HPDE6-E6E7 (cell line): ENCODE measurements around the gene CCBE1.
A peak's percentile ranks its signal among the peaks of the same experiment; 100 is the strongest.
"Not testable (repeated sequence)": the region's sequence is repeated elsewhere in the genome, so short reads cannot be mapped to it uniquely, and the experiment has no call there.

Source experiments
- DNase-seq: peaks from one replicate; pipeline ENCODE4 v3.0.0; 2011; ENCODE audit warnings: missing footprints; ENCODE audit errors: extremely low spot score

The CCBE1 gene

GRCh38 chr18:59697236-59697932 lies at the start of gene CCBE1:
Gene CCBE1 (minus strand): TSS chr18:59697423.
- no peak for DNase-seq

GRCh38 chr18:59744271-59744721 lies 47.1 kb upstream of the CCBE1 start:
- peak; percentile 39 for DNase-seq

GRCh38 chr18:59743566-59743965 lies 46.3 kb upstream of the CCBE1 start:
- no peak for DNase-seq

GRCh38 chr18:59742325-59743111 lies 45.3 kb upstream of the CCBE1 start:
- DNase-seq: no peak

- DNase-seq: no peak
Measured at GRCh38 chr18:59740141-59740540, 42.9 kb upstream of the CCBE1 start.

GRCh38 chr18:59737776-59738300 lies 40.6 kb upstream of the CCBE1 start:
- no peak for DNase-seq

- DNase-seq: not testable (repeated sequence)
Measured at GRCh38 chr18:59737335-59737734, 40.1 kb upstream of the CCBE1 start.

- DNase-seq: no peak
Measured at GRCh38 chr18:59736061-59736460, 38.8 kb upstream of the CCBE1 start.

- no peak for DNase-seq
Measured at GRCh38 chr18:59735269-59735860, 38.1 kb upstream of the CCBE1 start.

- DNase-seq: no peak
Measured at GRCh38 chr18:59733421-59733820, 36.2 kb upstream of the CCBE1 start.

GRCh38 chr18:59730896-59731295 lies 33.7 kb upstream of the CCBE1 start:
- DNase-seq: no peak

GRCh38 chr18:59729781-59730180 lies 32.6 kb upstream of the CCBE1 start:
- peak; percentile 80 for DNase-seq

- no peak for DNase-seq
Measured at GRCh38 chr18:59728816-59729215, 31.6 kb upstream of the CCBE1 start.

- DNase-seq: no peak
Measured at GRCh38 chr18:59725142-59725541, 27.9 kb upstream of the CCBE1 start.

GRCh38 chr18:59724103-59724502 lies 26.9 kb upstream of the CCBE1 start:
- no peak for DNase-seq

- no peak for DNase-seq
Measured at GRCh38 chr18:59721931-59722330, 24.7 kb upstream of the CCBE1 start.

- no peak for DNase-seq
Measured at GRCh38 chr18:59721211-59721610, 24.0 kb upstream of the CCBE1 start.

- no peak for DNase-seq
Measured at GRCh38 chr18:59719544-59720181, 22.4 kb upstream of the CCBE1 start.

GRCh38 chr18:59718464-59719157 lies 21.4 kb upstream of the CCBE1 start:
- no peak for DNase-seq

- DNase-seq: no peak
Measured at GRCh38 chr18:59718108-59718463, 20.9 kb upstream of the CCBE1 start.

GRCh38 chr18:59717291-59717690 lies 20.1 kb upstream of the CCBE1 start:
- DNase-seq: no peak
